PFSK-1 (cell line): ENCODE data around the gene ZNF346.

Experiments
- FOXP2 ChIP-seq: optimal IDR thresholded peaks from 2 replicates; pipeline ENCODE3; 2011; ENCODE audit warnings: borderline replicate concordance, control low read depth, inconsistent platforms; ENCODE audit not compliant: insufficient read depth; ENCODE audit errors: extremely low read length, extremely low read depth
- POLR2AphosphoS5 ChIP-seq: IDR thresholded peaks from 2 replicates; pipeline ENCODE4 v1.6.1; 2012; ENCODE audit warnings: low read depth, mild to moderate bottlenecking, control low read depth, low read length, moderate library complexity
- REST ChIP-seq, 2 experiments: IDR thresholded peaks; 2 replicates each; pipeline versions ENCODE4 v1.6.1 to v1.8.0; 2011 to 2012; ENCODE audit warnings: low read depth in 2 of 2, low read length in 2 of 2, control low read depth in 1 of 2, inconsistent platforms in 1 of 2, mild to moderate bottlenecking in 1 of 2, moderate library complexity in 1 of 2; ENCODE audit not compliant: insufficient read depth in 1 of 2
- SIN3A ChIP-seq: IDR thresholded peaks from 2 replicates; pipeline ENCODE4 v1.6.1; 2012; ENCODE audit warnings: mild to moderate bottlenecking, low read length, moderate library complexity, borderline replicate concordance; ENCODE audit not compliant: insufficient read depth
- TAF1 ChIP-seq: IDR thresholded peaks from 2 replicates; pipeline ENCODE4 v1.6.1; 2012; ENCODE audit warnings: low read length, control low read depth, borderline replicate concordance; ENCODE audit not compliant: insufficient read depth

Gene ZNF346

DNA sequence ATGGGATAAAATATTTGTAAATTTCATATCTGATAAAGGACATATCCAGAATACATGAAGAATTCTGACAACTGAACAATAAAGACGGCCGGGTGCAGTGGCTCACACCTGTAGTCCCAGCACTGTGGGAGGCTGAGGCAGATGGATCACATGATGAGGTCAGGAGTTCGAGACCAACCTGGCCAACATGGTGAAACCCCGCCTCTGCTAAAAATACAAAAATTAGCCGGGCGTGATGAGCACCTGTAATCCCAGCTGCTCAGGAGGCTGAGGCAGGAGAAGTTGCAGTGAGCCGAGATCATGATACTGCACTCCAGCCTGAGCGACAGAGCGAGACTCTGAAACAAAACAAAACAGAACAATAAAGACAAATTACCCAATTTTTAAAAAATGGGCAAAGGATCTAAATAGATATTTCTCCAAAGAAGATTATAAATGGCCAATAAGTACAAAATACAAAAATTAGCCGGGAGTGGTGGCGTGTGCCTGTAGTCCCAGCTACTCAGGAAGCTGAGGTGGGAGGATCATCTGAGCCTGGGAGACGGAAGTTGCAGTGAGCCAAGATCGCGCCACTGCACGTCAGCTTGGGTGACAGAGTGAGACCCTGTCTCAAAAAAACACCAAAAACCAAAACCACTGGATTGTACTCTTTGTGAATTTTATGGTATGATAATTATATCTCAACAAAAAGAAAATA, 101.4 kb downstream of the ZNF346 start:
- TF ChIP-seq POLR2AphosphoS5, result no peak
- TF ChIP-seq FOXP2, result no peak
- TF ChIP-seq REST (IDR thresholded peaks at IDR 0.05; ENCODE audit: insufficient read depth in 1 of 2, low read depth in 2 of 2, low read length in 2 of 2), result no peak
- TF ChIP-seq SIN3A, result no peak
- TF ChIP-seq TAF1, result no peak

DNA sequence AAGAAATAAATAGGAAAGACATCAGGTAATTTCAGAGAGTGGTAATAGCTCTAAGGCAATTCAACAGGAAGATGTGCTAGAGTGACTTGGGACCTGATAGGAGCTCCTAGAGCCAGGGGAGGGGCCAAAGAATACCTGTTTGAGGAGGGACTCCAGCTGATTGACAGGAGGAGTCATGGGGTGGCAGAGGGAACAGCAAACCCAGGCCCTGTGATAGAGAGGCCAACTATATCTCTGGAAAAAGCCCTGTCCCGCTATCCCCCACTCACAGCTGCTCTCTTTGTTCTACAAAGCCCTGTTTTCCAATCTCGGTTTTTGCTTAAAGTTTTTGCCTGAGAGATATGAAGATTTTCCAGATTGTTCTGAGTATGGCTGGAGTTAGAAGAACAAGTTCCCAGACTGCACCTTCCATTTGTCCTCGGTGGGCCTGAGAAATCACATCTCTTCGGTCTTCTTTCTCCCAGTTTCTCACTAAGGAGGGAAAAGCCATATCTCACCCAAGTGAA, 102.0 kb downstream of the ZNF346 start:
- TF ChIP-seq TAF1 (no peak), FOXP2 (no peak), SIN3A (no peak), POLR2AphosphoS5 (no peak), REST (IDR thresholded peaks at IDR 0.05; ENCODE audit: insufficient read depth in 1 of 2, low read depth in 2 of 2, low read length in 2 of 2) (no peak)

DNA sequence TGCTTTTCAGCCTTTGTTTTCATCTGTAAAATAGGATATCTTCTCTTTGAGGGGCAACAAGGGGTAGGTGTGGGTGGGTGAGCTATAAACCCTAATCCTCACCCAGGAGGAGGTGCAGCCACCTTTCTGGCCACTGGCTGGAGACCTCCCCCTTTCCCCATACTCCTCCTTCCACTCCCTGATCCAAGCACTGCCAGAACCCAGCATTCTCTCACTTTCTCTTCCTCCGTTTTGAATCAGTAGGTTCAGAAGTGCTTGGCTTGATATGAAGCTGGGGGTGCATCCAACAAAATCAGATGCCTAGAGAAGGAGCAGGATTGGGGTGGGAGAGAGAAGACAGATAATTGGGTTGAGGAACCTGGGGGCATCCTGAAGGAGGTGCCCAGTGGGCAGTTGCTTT, 104.3 kb downstream of the ZNF346 start:
- TF ChIP-seq REST (IDR thresholded peaks at IDR 0.05; ENCODE audit: insufficient read depth in 1 of 2, low read depth in 2 of 2, low read length in 2 of 2), result no peak
- no peak for TF ChIP-seq FOXP2
- no peak for TF ChIP-seq POLR2AphosphoS5
- TF ChIP-seq SIN3A, result no peak
- TF ChIP-seq TAF1, result no peak

DNA sequence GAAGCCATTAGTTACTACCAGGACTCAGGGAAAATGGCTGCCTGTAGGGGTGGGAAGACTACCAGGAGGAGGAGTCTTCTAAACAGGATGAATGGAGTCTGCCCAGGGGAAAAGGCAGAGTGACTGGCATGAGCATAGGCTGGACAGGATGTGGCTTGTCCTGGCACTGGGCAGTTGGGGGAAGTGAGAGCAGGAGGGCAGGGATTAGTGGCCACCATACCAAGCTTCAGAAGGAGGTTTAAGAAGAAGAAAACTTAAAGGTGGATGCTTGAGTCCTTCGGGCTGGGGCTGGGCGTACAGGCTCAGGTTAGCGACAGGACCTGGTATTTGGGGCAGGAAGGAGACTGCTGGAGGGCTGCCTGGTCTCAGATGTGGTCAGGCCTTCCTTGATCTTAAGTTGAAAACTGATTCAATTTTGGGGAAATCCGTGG, 106.1 kb downstream of the ZNF346 start:
- TF ChIP-seq FOXP2, result no peak
- no peak for TF ChIP-seq TAF1
- TF ChIP-seq REST (IDR thresholded peaks at IDR 0.05; ENCODE audit: insufficient read depth in 1 of 2, low read depth in 2 of 2, low read length in 2 of 2), result no peak
- no peak for TF ChIP-seq POLR2AphosphoS5
- no peak for TF ChIP-seq SIN3A
